Fibroblast of mammary gland (primary cell): Measurements from ENCODE around the gene GYPC.
A peak's percentile ranks its signal among the peaks of the same experiment; 100 is the strongest.
"Not testable (repeated sequence)": the region's sequence is repeated elsewhere in the genome, so short reads cannot be mapped to it uniquely, and the experiment has no call there.

Source experiments
- DNase-seq: peaks from one replicate; pipeline ENCODE4 v3.0.0-alpha.2; 2010; ENCODE audit warnings: low read depth
- H3K4me3 ChIP-seq: 2 replicates; pipeline ENCODE4 v1.5.1; 2011; ENCODE audit warnings: low read depth, mild to moderate bottlenecking, low read length, moderate library complexity; ENCODE audit not compliant: control insufficient read depth
- TF ChIP-seq, protein P1 (sequence below): conservative IDR thresholded peaks from 2 replicates; pipeline ENCODE4 v1.5.1; 2011; ENCODE audit warnings: low read depth, low read length, inconsistent platforms; ENCODE audit not compliant: control insufficient read depth, insufficient read depth

Gene GYPC

DNA sequence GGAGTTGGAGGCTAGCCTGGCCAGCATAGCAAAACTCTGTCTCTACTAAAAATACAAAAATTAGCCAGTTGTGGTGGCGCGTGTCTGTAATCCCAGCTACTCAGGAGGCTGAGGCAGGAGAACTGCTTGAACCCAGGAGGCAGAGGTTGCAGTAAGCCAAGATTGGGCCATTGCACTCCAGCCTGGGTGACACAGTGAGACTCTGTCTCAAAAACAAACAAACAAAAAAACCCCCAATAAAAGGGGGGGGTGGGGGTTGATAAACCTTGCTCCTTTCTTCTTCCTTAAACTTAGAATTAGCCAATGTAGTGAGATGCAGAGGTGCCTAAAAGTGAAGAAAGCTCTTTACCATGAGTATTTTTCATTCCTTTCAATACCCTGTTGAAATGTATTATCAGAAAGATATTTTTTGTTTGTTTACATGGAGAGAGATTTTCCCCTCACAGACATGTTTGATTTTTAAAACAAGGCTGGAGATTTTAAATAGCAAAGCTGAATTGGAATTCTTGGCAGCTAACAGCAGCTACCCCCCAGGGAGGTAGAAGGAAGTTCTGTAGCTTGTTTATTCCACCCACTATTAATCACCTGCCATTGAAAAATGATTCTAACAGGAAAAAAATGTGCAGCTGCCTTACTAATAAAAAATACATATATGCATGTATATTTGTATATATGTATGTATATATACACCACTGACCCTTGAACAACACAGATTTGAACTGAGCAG lies 48.6 kb downstream of the GYPC start:
- peak; percentile 45 for DNase-seq
- H3K4me3 ChIP-seq, result no peak overlapping the region
- TF ChIP-seq, protein P1, sequence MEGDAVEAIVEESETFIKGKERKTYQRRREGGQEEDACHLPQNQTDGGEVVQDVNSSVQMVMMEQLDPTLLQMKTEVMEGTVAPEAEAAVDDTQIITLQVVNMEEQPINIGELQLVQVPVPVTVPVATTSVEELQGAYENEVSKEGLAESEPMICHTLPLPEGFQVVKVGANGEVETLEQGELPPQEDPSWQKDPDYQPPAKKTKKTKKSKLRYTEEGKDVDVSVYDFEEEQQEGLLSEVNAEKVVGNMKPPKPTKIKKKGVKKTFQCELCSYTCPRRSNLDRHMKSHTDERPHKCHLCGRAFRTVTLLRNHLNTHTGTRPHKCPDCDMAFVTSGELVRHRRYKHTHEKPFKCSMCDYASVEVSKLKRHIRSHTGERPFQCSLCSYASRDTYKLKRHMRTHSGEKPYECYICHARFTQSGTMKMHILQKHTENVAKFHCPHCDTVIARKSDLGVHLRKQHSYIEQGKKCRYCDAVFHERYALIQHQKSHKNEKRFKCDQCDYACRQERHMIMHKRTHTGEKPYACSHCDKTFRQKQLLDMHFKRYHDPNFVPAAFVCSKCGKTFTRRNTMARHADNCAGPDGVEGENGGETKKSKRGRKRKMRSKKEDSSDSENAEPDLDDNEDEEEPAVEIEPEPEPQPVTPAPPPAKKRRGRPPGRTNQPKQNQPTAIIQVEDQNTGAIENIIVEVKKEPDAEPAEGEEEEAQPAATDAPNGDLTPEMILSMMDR, result no peak

DNA sequence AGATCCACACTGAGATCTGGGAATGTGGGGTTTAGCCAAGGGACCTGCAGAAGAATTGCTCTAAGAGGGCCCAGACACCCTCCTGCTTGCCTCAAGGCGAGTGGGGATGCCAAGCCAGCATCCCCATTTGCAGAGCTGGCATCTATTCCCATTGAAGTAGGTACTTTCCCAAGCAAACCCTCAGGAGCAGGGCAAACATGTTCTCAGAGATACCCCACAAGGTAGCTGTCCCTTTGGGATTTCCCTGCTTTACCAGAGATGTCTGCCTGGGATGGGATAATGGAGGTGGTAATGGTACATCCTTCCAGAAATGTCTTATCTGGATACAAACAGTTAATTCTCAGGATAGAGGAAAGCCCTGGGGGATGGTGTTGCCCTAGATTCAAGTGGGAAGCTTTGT lies 51.2 kb downstream of the GYPC start:
- DNase-seq, result no peak
- TF ChIP-seq, protein P1, result no peak
- no peak overlapping the region for H3K4me3 ChIP-seq

DNA sequence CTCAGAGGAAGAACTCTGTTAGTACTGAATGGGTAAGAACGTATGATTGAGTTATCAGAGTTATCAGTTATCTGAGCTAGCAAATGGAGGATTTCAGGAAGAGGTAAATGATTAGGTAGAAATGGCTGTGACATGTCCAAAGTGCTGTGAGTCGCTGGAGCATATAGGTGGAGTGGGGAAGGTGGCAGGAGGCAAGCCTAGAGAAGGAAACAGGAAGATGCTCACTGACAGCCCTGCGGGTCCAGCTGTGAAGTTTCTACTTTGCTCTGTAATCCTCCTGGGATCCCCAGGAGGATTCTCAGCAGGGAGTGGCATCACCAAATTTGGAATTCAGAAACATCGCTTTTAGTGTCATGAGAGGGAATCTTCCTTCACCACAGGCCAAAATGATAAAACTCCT lies 52.0 kb downstream of the GYPC start:
- TF ChIP-seq, protein P1, result no peak
- no peak for DNase-seq
- no peak overlapping the region for H3K4me3 ChIP-seq

DNA sequence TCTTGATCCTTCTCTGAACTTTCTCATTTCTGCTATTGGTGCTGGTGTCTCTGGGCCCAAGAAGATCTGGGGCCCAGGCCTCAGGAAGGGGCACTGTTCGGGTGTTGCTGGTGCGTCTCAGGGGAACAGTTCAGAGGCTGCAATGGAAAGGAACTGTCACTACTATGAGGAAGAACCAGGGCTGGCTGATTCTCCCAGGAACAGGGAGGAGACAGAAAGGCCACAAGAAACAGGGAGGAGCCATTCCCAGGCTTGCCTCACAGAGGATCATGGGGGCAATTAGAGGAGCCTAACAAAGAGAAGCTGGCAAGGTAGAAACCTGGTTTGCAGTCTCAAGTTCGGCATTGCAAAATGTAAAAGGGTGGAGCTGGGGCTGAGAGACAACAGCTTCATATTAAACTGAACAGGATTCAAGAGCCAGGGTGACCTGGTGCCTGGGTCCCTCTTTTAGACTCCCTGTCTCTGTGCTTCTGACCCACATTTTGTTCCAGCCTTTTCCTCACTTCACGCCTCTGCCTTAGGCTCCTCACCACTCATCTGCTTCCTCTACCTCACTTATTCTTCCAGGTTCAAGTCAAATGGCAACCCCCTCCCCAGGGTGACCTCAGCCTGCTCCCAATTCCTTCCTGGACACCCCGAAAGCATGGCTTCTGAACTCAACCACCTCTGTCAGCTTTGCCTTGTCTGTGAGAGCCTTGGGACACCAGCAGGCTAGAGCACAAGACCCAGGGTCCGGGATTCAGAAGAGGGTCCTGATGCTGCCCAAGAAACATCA lies 58.4 kb downstream of the GYPC start:
- no peak for DNase-seq
- no peak overlapping the region for H3K4me3 ChIP-seq
- TF ChIP-seq, protein P1, result no peak

DNA sequence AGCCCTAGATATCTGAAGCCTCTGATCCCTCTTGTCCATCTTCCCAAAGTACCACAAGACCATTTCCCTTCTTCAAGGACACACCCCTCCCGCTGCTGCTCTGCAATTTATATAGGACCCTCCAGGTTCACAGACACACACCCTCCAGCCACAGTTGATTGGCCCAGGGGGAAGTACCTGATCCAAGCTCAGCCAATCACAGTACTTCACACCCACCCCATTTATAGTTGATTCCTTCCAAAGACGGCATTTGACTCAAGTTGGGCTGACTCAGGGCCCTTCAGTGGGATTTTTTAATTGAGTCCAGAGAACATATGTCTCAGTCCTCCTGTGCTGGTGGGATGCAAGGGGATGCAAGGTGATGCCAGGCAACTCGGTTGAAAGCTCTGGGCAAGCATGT lies 59.2 kb downstream of the GYPC start:
- TF ChIP-seq, protein P1, result no peak
- no peak for DNase-seq
- no peak overlapping the region for H3K4me3 ChIP-seq

DNA sequence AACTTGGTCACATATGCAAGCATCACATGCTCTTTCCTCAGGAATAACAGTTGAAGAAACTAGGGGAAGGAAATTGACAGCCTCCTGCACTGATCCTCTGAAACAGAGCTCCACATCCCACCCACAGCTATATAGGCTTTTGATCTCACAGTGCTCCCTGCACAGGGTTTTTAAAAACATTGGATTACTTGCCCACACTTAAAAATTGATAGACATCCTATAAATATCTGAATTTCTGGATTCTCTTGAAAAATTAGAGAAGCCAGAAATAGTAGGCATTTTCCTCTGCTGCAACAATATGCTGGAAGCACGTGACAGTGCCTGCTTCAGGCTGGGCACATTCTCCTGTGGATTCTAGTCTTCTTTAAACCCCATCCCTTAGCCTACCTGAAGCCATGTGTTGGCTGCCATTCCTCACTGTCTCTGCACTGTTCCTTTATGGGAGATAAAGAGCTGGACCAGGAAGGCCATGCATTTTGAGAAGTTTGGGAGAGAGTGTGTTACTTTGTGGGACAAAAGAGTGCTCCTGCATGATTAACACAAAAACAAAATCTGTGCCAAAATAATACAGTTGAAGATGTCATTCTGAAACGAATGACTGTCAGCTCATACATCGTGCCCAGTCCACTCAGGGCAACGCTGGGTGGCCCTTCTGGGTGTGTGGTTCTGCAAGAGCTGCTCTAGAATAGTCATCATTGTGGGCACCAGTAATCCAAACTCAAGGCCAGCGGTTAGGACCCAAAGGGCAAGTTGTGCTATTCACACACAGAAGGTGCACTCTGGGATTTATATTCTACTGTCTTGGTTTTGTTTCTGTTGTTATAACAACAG lies 59.8 kb downstream of the GYPC start:
- H3K4me3 ChIP-seq, result no peak overlapping the region
- TF ChIP-seq, protein P1, result no peak
- no peak for DNase-seq

DNA sequence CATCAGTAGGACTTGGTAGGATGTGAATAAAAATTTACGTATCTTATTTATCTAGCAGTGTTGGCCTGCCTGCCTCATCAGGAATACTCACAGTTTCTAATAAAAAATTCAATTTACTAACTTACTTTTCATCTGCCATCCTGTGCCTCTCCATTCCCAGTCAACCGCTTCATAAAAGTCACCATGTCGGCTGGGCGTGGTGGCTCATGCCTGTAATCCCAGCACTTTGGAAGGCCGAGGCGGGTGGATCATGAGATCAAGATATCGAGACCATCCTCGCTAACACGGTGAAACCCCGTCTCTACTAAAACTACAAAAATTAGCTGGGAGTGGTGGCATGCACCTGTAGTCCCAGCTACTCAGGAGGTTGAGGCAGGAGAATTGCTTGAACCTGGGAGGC lies 61.3 kb downstream of the GYPC start:
- H3K4me3 ChIP-seq, DNase-seq: not testable (repeated sequence)
